GM03348 (cell line): ENCODE data around the gene RAP1GAP.
A peak's percentile ranks its signal among the peaks of the same experiment; 100 is the strongest.
"Not testable (repeated sequence)": the region's sequence is repeated elsewhere in the genome, so short reads cannot be mapped to it uniquely, and the experiment has no call there.

ENCODE experiments used
- DNase-seq: peaks from one replicate; pipeline ENCODE4 v3.0.0; 2012; ENCODE audit warnings: low spot score

The RAP1GAP gene

GRCh38 chr1:21569820-21570527 lies 99.2 kb downstream of the RAP1GAP start:
- DNase-seq, result no peak

- no peak for DNase-seq
Measured at GRCh38 chr1:21568809-21569385, 100.3 kb downstream of the RAP1GAP start.

- no peak for DNase-seq
Measured at GRCh38 chr1:21568006-21568746, 101.0 kb downstream of the RAP1GAP start.

GRCh38 chr1:21567241-21568005 lies 101.7 kb downstream of the RAP1GAP start:
- DNase-seq, result peak; percentile 84

GRCh38 chr1:21566361-21566760 lies 102.8 kb downstream of the RAP1GAP start:
- DNase-seq, result not testable (repeated sequence)

GRCh38 chr1:21565285-21565684 lies 103.9 kb downstream of the RAP1GAP start:
- no peak for DNase-seq

GRCh38 chr1:21564521-21565095 lies 104.5 kb downstream of the RAP1GAP start:
- no peak for DNase-seq

GRCh38 chr1:21563971-21564370 lies 105.2 kb downstream of the RAP1GAP start:
- no peak for DNase-seq

GRCh38 chr1:21562896-21563295 lies 106.3 kb downstream of the RAP1GAP start:
- no peak for DNase-seq

- DNase-seq, result no peak
Measured at GRCh38 chr1:21560916-21561638, 108.1 kb downstream of the RAP1GAP start.

GRCh38 chr1:21559788-21560567 lies 109.2 kb downstream of the RAP1GAP start:
- no peak for DNase-seq

- peak; percentile 61 for DNase-seq
Measured at GRCh38 chr1:21553116-21553926, 115.8 kb downstream of the RAP1GAP start.

- peak; percentile 86 for DNase-seq
Measured at GRCh38 chr1:21552715-21553114, 116.4 kb downstream of the RAP1GAP start.

GRCh38 chr1:21550866-21551475 lies 118.2 kb downstream of the RAP1GAP start:
- no peak for DNase-seq

- no peak for DNase-seq
Measured at GRCh38 chr1:21550097-21550496, 119.1 kb downstream of the RAP1GAP start.

- DNase-seq, result no peak
Measured at GRCh38 chr1:21547876-21548275, 121.3 kb downstream of the RAP1GAP start.
